IgD-negative memory B cell (primary cell): ENCODE results near the gene ERCC3. TPM values are rescaled to one million over a fixed set of nuclear protein-coding genes. Genes with fewer than 3 reads are reported as not detected.
"Not testable (repeated sequence)": the region's sequence is repeated elsewhere in the genome, so short reads cannot be mapped to it uniquely, and the experiment has no call there.

Source experiments
- H3K27ac Mint-ChIP-seq, 3 donors: one replicate each; pipeline ENCODE4 v1.8.0; 2020 to 2022; ENCODE audit warnings: mild to moderate bottlenecking in 3 of 3, mixed read lengths in 3 of 3, moderate library complexity in 1 of 3
- H3K27me3 Mint-ChIP-seq: one replicate; pipeline ENCODE4 v1.8.0; 2021; ENCODE audit warnings: mixed read lengths
- H3K36me3 Mint-ChIP-seq: one replicate; pipeline ENCODE4 v1.8.0; 2020; ENCODE audit warnings: mild to moderate bottlenecking, mixed read lengths
- H3K4me1 Mint-ChIP-seq, 3 donors: one replicate each; pipeline ENCODE4 v1.8.0; 2020 to 2022; ENCODE audit warnings: mixed read lengths in 3 of 3, mild to moderate bottlenecking in 1 of 3
- H3K4me3 Mint-ChIP-seq, 4 donors: one replicate each; pipeline ENCODE4 v1.8.0; 2020 to 2022; ENCODE audit warnings: mild to moderate bottlenecking in 4 of 4, mixed read lengths in 4 of 4, moderate library complexity in 3 of 4
- H3K9me3 Mint-ChIP-seq, 3 donors: one replicate each; pipeline ENCODE4 v1.8.0; 2020 to 2021; ENCODE audit warnings: mixed read lengths in 3 of 3, mild to moderate bottlenecking in 1 of 3
- polyA plus RNA-seq: library from polyadenylated mRNA; unstranded; fragments of 300-500 nt; fragmentation: Illumina TruSeq; gene quantifications from one replicate; pipeline ENCODE4 v1.2.3, GENCODE V29; 2021

Gene ERCC3
- polyA plus RNA-seq, 1 donor from 2014 or later = 24.7 TPM

GRCh38 chr2:127256866-127257265 is 37.1 kb downstream of the ERCC3 start:
- no peak overlapping the region for H3K4me3 Mint-ChIP-seq
- no peak overlapping the region for H3K27ac Mint-ChIP-seq
- H3K9me3 Mint-ChIP-seq = no peaks in the 10 kb centered on the region
- H3K36me3 Mint-ChIP-seq = peaks cover 8% of the 10 kb centered on the region
- H3K4me1 Mint-ChIP-seq = peaks cover 0 to 1% (median 0%) of the 10 kb centered on the region in 3 donors
- no peaks in the 10 kb centered on the region for H3K27me3 Mint-ChIP-seq

GRCh38 chr2:127256381-127256780 is 37.6 kb downstream of the ERCC3 start:
- peak overlapping the region in 1 of 3 donors; percentile 36 for H3K27ac Mint-ChIP-seq

GRCh38 chr2:127255721-127256120 is 38.2 kb downstream of the ERCC3 start:
- H3K27me3 Mint-ChIP-seq = no peaks in the 10 kb centered on the region
- peaks cover 0 to 1% (median 0%) of the 10 kb centered on the region in 3 donors for H3K4me1 Mint-ChIP-seq
- H3K27ac Mint-ChIP-seq = peak overlapping the region in 1 of 3 donors; percentile 34
- no peak overlapping the region for H3K4me3 Mint-ChIP-seq
- peaks cover 11% of the 10 kb centered on the region for H3K36me3 Mint-ChIP-seq
- no peaks in the 10 kb centered on the region for H3K9me3 Mint-ChIP-seq

More at GRCh38 chr2:127256381-127256780, 37.6 kb downstream of the ERCC3 start:
- peaks cover 10% of the 10 kb centered on the region for H3K36me3 Mint-ChIP-seq
- H3K4me3 Mint-ChIP-seq = no peak overlapping the region
- no peaks in the 10 kb centered on the region for H3K27me3 Mint-ChIP-seq
- H3K9me3 Mint-ChIP-seq = no peaks in the 10 kb centered on the region
- H3K4me1 Mint-ChIP-seq = peaks cover 0 to 1% (median 0%) of the 10 kb centered on the region in 3 donors

- Mint-ChIP-seq H3K4me1 (peaks cover 0 to 1% (median 0%) of the 10 kb centered on the region in 3 donors), H3K9me3 (no peaks in the 10 kb centered on the region), H3K4me3 (no peak overlapping the region), H3K27me3 (no peaks in the 10 kb centered on the region), H3K36me3 (peaks cover 11% of the 10 kb centered on the region), H3K27ac (no peak overlapping the region)
Observed at GRCh38 chr2:127255146-127255545, 38.8 kb downstream of the ERCC3 start.

- peaks cover 0 to 1% (median 0%) of the 10 kb centered on the region in 3 donors for H3K4me1 Mint-ChIP-seq
- peaks cover 11% of the 10 kb centered on the region for H3K36me3 Mint-ChIP-seq
- no peak overlapping the region for H3K27ac Mint-ChIP-seq
- no peaks in the 10 kb centered on the region for H3K27me3 Mint-ChIP-seq
- H3K9me3 Mint-ChIP-seq = no peaks in the 10 kb centered on the region
- no peak overlapping the region for H3K4me3 Mint-ChIP-seq
Observed at GRCh38 chr2:127254386-127254981, 39.5 kb downstream of the ERCC3 start.

- H3K27me3 Mint-ChIP-seq, H3K27ac Mint-ChIP-seq, H3K4me1 Mint-ChIP-seq, H3K36me3 Mint-ChIP-seq, H3K4me3 Mint-ChIP-seq: not testable (repeated sequence)
- peaks cover 3 to 23% (median 16%) of the 10 kb centered on the region in 3 donors for H3K9me3 Mint-ChIP-seq
Observed at GRCh38 chr2:127241184-127241583, 52.8 kb downstream of the ERCC3 start.

- Mint-ChIP-seq H3K27ac (no peak overlapping the region), H3K4me1 (no peaks in the 10 kb centered on the region), H3K27me3 (no peaks in the 10 kb centered on the region), H3K9me3 (peaks cover 3 to 23% (median 18%) of the 10 kb centered on the region in 3 donors), H3K36me3 (peaks cover 6% of the 10 kb centered on the region), H3K4me3 (no peak overlapping the region)
Observed at GRCh38 chr2:127239395-127239794, 54.5 kb downstream of the ERCC3 start.

GRCh38 chr2:127237768-127238167 is 56.2 kb downstream of the ERCC3 start:
- not testable (repeated sequence) for H3K27me3 Mint-ChIP-seq, H3K4me1 Mint-ChIP-seq, H3K27ac Mint-ChIP-seq, H3K36me3 Mint-ChIP-seq
- peak overlapping the region in 1 of 4 donors; percentile 49 for H3K4me3 Mint-ChIP-seq
- H3K9me3 Mint-ChIP-seq = peaks cover 3 to 23% (median 18%) of the 10 kb centered on the region in 3 donors

- Mint-ChIP-seq H3K27me3 (no peaks in the 10 kb centered on the region), H3K4me1 (no peaks in the 10 kb centered on the region), H3K9me3 (peaks cover 0 to 17% (median 15%) of the 10 kb centered on the region in 3 donors), H3K4me3 (no peak overlapping the region), H3K36me3 (peaks cover 13% of the 10 kb centered on the region), H3K27ac (no peak overlapping the region)
Observed at GRCh38 chr2:127235082-127235702, 58.8 kb downstream of the ERCC3 start.

GRCh38 chr2:127233710-127234109 is 60.2 kb downstream of the ERCC3 start:
- H3K9me3 Mint-ChIP-seq = peaks cover 0 to 12% (median 6%) of the 10 kb centered on the region in 3 donors
- no peak overlapping the region for H3K27ac Mint-ChIP-seq
- H3K4me3 Mint-ChIP-seq = no peak overlapping the region
- H3K36me3 Mint-ChIP-seq = peaks cover 16% of the 10 kb centered on the region
- no peaks in the 10 kb centered on the region for H3K27me3 Mint-ChIP-seq
- H3K4me1 Mint-ChIP-seq = no peaks in the 10 kb centered on the region

- Mint-ChIP-seq H3K27ac (no peak overlapping the region), H3K9me3 (peaks cover 3 to 12% (median 4%) of the 10 kb centered on the region in 3 donors), H3K27me3 (peaks cover 10% of the 10 kb centered on the region), H3K4me1 (no peaks in the 10 kb centered on the region), H3K4me3 (no peak overlapping the region), H3K36me3 (peaks cover 10% of the 10 kb centered on the region)
Observed at GRCh38 chr2:127231130-127231865, 62.6 kb downstream of the ERCC3 start.

GRCh38 chr2:127229555-127229954 is 64.4 kb downstream of the ERCC3 start:
- no peak overlapping the region for H3K4me3 Mint-ChIP-seq
- H3K27me3 Mint-ChIP-seq = peaks cover 19% of the 10 kb centered on the region
- H3K9me3 Mint-ChIP-seq = peaks cover 0 to 12% (median 4%) of the 10 kb centered on the region in 3 donors
- H3K4me1 Mint-ChIP-seq = peaks cover 0 to 1% (median 0%) of the 10 kb centered on the region in 3 donors
- no peak overlapping the region for H3K27ac Mint-ChIP-seq
- H3K36me3 Mint-ChIP-seq = peaks cover 10% of the 10 kb centered on the region

GRCh38 chr2:127228102-127228501 is 65.8 kb downstream of the ERCC3 start:
- Mint-ChIP-seq H3K4me1 (peaks cover 0 to 1% (median 0%) of the 10 kb centered on the region in 3 donors), H3K36me3 (peaks cover 9% of the 10 kb centered on the region), H3K4me3 (no peak overlapping the region), H3K27me3 (peaks cover 24% of the 10 kb centered on the region), H3K27ac (no peak overlapping the region), H3K9me3 (peaks cover 0 to 12% (median 4%) of the 10 kb centered on the region in 3 donors)

- H3K27me3 Mint-ChIP-seq = peaks cover 28% of the 10 kb centered on the region
- not testable (repeated sequence) for H3K36me3 Mint-ChIP-seq, H3K4me1 Mint-ChIP-seq, H3K27ac Mint-ChIP-seq, H3K4me3 Mint-ChIP-seq
- H3K9me3 Mint-ChIP-seq = peaks cover 0 to 12% (median 4%) of the 10 kb centered on the region in 3 donors
Observed at GRCh38 chr2:127227264-127227660, 66.7 kb downstream of the ERCC3 start.

- peaks cover 0 to 12% (median 4%) of the 10 kb centered on the region in 3 donors for H3K9me3 Mint-ChIP-seq
- H3K27me3 Mint-ChIP-seq = peaks cover 28% of the 10 kb centered on the region
- no peak overlapping the region for H3K27ac Mint-ChIP-seq
- H3K4me3 Mint-ChIP-seq = no peak overlapping the region
- peaks cover 5% of the 10 kb centered on the region for H3K36me3 Mint-ChIP-seq
- peaks cover 0 to 1% (median 0%) of the 10 kb centered on the region in 3 donors for H3K4me1 Mint-ChIP-seq
Observed at GRCh38 chr2:127226520-127227263, 67.3 kb downstream of the ERCC3 start.
